T-cell (primary cell): ENCODE data around the gene MIER3. TPM values are rescaled to one million over a fixed set of nuclear protein-coding genes. Genes with fewer than 3 reads are reported as not detected.

ENCODE experiments used
- ATAC-seq, 4 experiments: fragments of 200-7000 bp in 3 of 4; fragments of 150-1000 bp in 1 of 4; cut with Tn5 transposase; replicated peaks in 1 of 4; 1 replicate in 3 of 4; 2 replicates in 1 of 4; pipeline ENCODE4 v1.10.0; 2021; ENCODE audit warnings: moderate library complexity in 3 of 4, mild to moderate bottlenecking in 2 of 4, moderate number of reproducible peaks in 1 of 4
- CTCF ChIA-PET, 2 donors: fragments of 300-600 bp; sonication (Branson Sonifier 250); formaldehyde crosslinking; loops; one replicate each; lab custom pipeline; 2022; ENCODE audit warnings: antibody characterized with exemption in 2 of 2; lab: Charles Lee
- POLR2A ChIA-PET, 2 donors: fragments of 300-600 bp; sonication (Branson Sonifier 250); formaldehyde crosslinking; loops; one replicate each; lab custom pipeline; 2022; ENCODE audit warnings: antibody characterized with exemption in 2 of 2; lab: Charles Lee
- DNase-seq, 35 experiments: peaks; one replicate each; pipeline versions ENCODE4 v3.0.0 to v3.0.0-alpha.2; 2013 to 2023
- H3K27ac ChIP-seq: one replicate; pipeline ENCODE4 v1.5.1; 2013; ENCODE audit warnings: low read length
- H3K27me3 ChIP-seq, 2 experiments: replicated peaks in 1 of 2; 1 replicate in 1 of 2; 2 replicates in 1 of 2; pipeline versions ENCODE4 v1.6.1 to v1.7.0; 2013; ENCODE audit warnings: low read length in 1 of 2, mixed read lengths in 1 of 2; ENCODE audit not compliant: control insufficient read depth in 2 of 2, insufficient read depth in 2 of 2; ENCODE audit errors: extremely low read depth in 1 of 2
- H3K36me3 ChIP-seq, 2 donors: 1 replicate in 1 of 2; 2 replicates in 1 of 2; pipeline versions ENCODE4 v1.6.1 to v1.7.0; 2013; ENCODE audit warnings: low read length in 1 of 2; ENCODE audit not compliant: control insufficient read depth in 2 of 2, insufficient read depth in 1 of 2; ENCODE audit errors: extremely low read depth in 1 of 2
- H3K4me1 ChIP-seq, 2 experiments: 1 replicate in 1 of 2; 2 replicates in 1 of 2; pipeline versions ENCODE4 v1.6.1 to v1.7.0; 2013; ENCODE audit warnings: low read length in 2 of 2, mixed read lengths in 1 of 2; ENCODE audit not compliant: insufficient read depth in 2 of 2, control insufficient read depth in 1 of 2; ENCODE audit errors: extremely low read depth in 1 of 2
- H3K4me3 ChIP-seq, 2 donors: 1 replicate in 1 of 2; 2 replicates in 1 of 2; pipeline versions ENCODE4 v1.5.1 to v1.7.0; 2013; ENCODE audit warnings: mild to moderate bottlenecking in 2 of 2, low read length in 1 of 2, moderate library complexity in 1 of 2; ENCODE audit not compliant: control insufficient read depth in 1 of 2; ENCODE audit errors: extremely low read depth in 1 of 2
- H3K9me3 ChIP-seq: 2 replicates; pipeline ENCODE4 v1.7.0; 2013
- H3K27ac Mint-ChIP-seq, 2 donors: one replicate each; pipeline ENCODE4 v1.8.0; 2020 to 2021; ENCODE audit warnings: mild to moderate bottlenecking in 2 of 2, mixed read lengths in 2 of 2
- H3K27me3 Mint-ChIP-seq, 2 donors: one replicate each; pipeline ENCODE4 v1.8.0; 2021 to 2022; ENCODE audit warnings: mixed read lengths in 2 of 2
- H3K36me3 Mint-ChIP-seq: one replicate; pipeline ENCODE4 v1.8.0; 2021; ENCODE audit warnings: mixed read lengths
- H3K4me1 Mint-ChIP-seq, 3 donors: one replicate each; pipeline ENCODE4 v1.8.0; 2020 to 2022; ENCODE audit warnings: mixed read lengths in 3 of 3, mild to moderate bottlenecking in 1 of 3
- H3K4me3 Mint-ChIP-seq, 3 donors: one replicate each; pipeline ENCODE4 v1.8.0; 2020 to 2022; ENCODE audit warnings: mild to moderate bottlenecking in 3 of 3, mixed read lengths in 3 of 3, moderate library complexity in 3 of 3
- H3K9me3 Mint-ChIP-seq, 3 donors: one replicate each; pipeline ENCODE4 v1.8.0; 2020 to 2022; ENCODE audit warnings: mixed read lengths in 3 of 3
- WGBS: methylation state at CpG from one replicate; pipeline ENCODE4 v1.1.5; 2013; ENCODE audit warnings: missing lambda C conversion rate; ENCODE audit not compliant: insufficient coverage; 5-methylcytosine and 5-hydroxymethylcytosine counted together
- total RNA-seq, 35 experiments: library from RNA in 6 of 35; stranded (reverse) in 6 of 35; fragments of 120-200 nt in 1 of 35; gene quantifications; one replicate each; pipeline versions ENCODE4 v1.2.1 to v1.2.4 and lab custom pipeline; 2013 to 2026

The MIER3 gene
- total RNA-seq, 5 donors from 2014 or later (not counting 1 experiment from before 2014, with no cell fraction given) = 21.3 to 25.9 (median 23.6) TPM

DNA sequence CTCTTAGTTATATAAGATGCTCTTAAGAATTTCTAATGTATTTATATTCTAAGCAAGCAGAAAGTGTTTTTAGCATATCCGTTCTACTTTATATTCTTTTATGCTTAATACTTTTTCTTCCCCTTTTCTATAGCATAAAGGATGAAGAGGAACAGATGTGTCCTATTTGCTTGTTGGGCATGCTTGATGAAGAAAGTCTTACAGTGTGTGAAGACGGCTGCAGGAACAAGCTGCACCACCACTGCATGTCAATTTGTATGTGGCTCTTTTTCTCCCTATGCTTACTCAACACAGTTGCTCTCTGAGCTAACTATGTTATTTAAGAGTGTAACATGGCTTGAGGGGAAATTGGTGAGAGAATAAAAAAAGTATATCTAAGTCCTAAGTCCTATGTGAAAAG lies 80.1 kb downstream of the MIER3 start:
- H3K27me3 Mint-ChIP-seq = no peaks in the 10 kb centered on the region
- ChIA-PET POLR2A (no interaction called here), CTCF (interaction anchor here in 1 of 2 donors (0.6 kb wide), 1 partner anchor 22 kb away, joined by 3 read pairs; no protein-coding TSS in a partner anchor)
- Histone ChIP-seq H3K4me3 (no peak overlapping the region), H3K9me3 (no peaks in the 10 kb centered on the region), H3K4me1 (no peaks in the 10 kb centered on the region), H3K27me3 (no peaks in the 10 kb centered on the region), H3K36me3 (peaks cover 3 to 70% of the 10 kb centered on the region in 2 donors), H3K27ac (no peak overlapping the region)
- peak overlapping the region; percentile 5 to 26 for H3K27ac Mint-ChIP-seq
- WGBS = no CpG with 5 or more reads among the region's 2 CpGs
- H3K36me3 Mint-ChIP-seq = peaks cover 48% of the 10 kb centered on the region
- no peak overlapping the region for H3K4me3 Mint-ChIP-seq
- peaks cover 23 to 42% (median 24%) of the 10 kb centered on the region in 3 donors for H3K4me1 Mint-ChIP-seq
- no peaks in the 10 kb centered on the region for H3K9me3 Mint-ChIP-seq
- ATAC-seq (no peak), DNase-seq (no peak)

Other genes with a start within 250 kb of the MIER3 start
- 10 to 100 TPM; 53.1 to 96.0 (median 80.6) TPM for gene MAP3K1, start 136.6 kb downstream of the MIER3 start, total RNA-seq
- 1 to 10 TPM in 4 of 5 donors, under 1 TPM in 1; 0.73 to 6.4 (median 5.3) TPM for gene SETD9, start 42.5 kb downstream of the MIER3 start, total RNA-seq
- 100 to 1,000 TPM in 4 of 5 donors, 10 to 100 TPM in 1; 97.1 to 125 (median 101) TPM for gene GPBP1, start 221.9 kb upstream of the MIER3 start, total RNA-seq